ENCODE data around the gene TSSK2. TPM values are rescaled to one million over a fixed set of nuclear protein-coding genes. Genes with fewer than 3 reads are reported as not detected.
"Not testable (repeated sequence)": the region's sequence is repeated elsewhere in the genome, so short reads cannot be mapped to it uniquely, and the experiment has no call there.

Gene TSSK2
- total RNA-seq, result 0.21 TPM

- H3K27me3 ChIP-seq (ENCODE audit: insufficient read depth, low read length), result no peaks in the 10 kb centered on the region
- no peaks in the 10 kb centered on the region for H3K4me1 ChIP-seq (ENCODE audit: insufficient read depth, low read length)
- H3K4me3 ChIP-seq (ENCODE audit: low read length), result no peak within 1 kb of the TSS
- no peaks in the 10 kb centered on the region for H3K9me3 ChIP-seq (ENCODE audit: low read depth, low read length)
Observed at GRCh38 chr22:19130959-19131684, at the start of gene TSSK2. Gene TSSK2 (plus strand): TSS chr22:19131308. CDS start chr22:19131400, 92 bp downstream.

GRCh38 chr22:19081351-19081750 is 49.8 kb upstream of the TSSK2 start:
- H3K9me3 ChIP-seq (ENCODE audit: low read depth, low read length), result no peaks in the 10 kb centered on the region
- peaks cover 15% of the 10 kb centered on the region for H3K4me1 ChIP-seq (ENCODE audit: insufficient read depth, low read length)
- H3K4me3 ChIP-seq (ENCODE audit: low read length), result no peak overlapping the region
- no peaks in the 10 kb centered on the region for H3K27me3 ChIP-seq (ENCODE audit: insufficient read depth, low read length)

- H3K4me1 ChIP-seq (ENCODE audit: insufficient read depth, low read length), result peaks cover 23% of the 10 kb centered on the region
- no peaks in the 10 kb centered on the region for H3K9me3 ChIP-seq (ENCODE audit: low read depth, low read length)
- H3K27me3 ChIP-seq (ENCODE audit: insufficient read depth, low read length), result no peaks in the 10 kb centered on the region
- no peak overlapping the region for H3K4me3 ChIP-seq (ENCODE audit: low read length)
Observed at GRCh38 chr22:19082101-19082500, 49.0 kb upstream of the TSSK2 start.

DNA sequence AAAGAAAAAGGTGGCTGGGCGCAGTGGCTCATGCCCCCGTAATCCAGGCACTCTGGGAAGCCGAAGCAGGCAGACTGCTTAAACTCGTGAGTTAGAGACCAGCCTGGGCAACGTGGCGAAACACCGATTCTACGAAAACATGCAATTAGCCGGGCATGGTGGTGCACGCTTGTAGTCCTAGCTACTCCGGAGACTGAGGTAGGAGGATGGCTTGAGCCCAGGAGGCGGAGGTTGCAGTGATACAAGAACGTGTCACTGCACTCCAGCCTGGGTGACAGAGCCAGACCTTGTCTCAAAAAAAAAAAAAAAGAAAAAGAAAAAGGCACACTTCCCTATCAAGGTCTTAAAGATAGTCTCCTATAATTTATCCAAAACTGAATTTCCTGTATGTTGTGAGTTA is 48.3 kb upstream of the TSSK2 start:
- Histone ChIP-seq H3K27me3 (ENCODE audit: insufficient read depth, low read length) (no peaks in the 10 kb centered on the region), H3K4me3 (ENCODE audit: low read length) (no peak overlapping the region), H3K4me1 (ENCODE audit: insufficient read depth, low read length) (peaks cover 30% of the 10 kb centered on the region), H3K9me3 (ENCODE audit: low read depth, low read length) (no peaks in the 10 kb centered on the region)

- H3K4me3 ChIP-seq (ENCODE audit: low read length); H3K9me3 ChIP-seq (ENCODE audit: low read depth, low read length); H3K27me3 ChIP-seq (ENCODE audit: insufficient read depth, low read length): not testable (repeated sequence)
- H3K4me1 ChIP-seq (ENCODE audit: insufficient read depth, low read length), result peaks cover 42% of the 10 kb centered on the region
Observed at GRCh38 chr22:19084126-19084525, 47.0 kb upstream of the TSSK2 start.

DNA sequence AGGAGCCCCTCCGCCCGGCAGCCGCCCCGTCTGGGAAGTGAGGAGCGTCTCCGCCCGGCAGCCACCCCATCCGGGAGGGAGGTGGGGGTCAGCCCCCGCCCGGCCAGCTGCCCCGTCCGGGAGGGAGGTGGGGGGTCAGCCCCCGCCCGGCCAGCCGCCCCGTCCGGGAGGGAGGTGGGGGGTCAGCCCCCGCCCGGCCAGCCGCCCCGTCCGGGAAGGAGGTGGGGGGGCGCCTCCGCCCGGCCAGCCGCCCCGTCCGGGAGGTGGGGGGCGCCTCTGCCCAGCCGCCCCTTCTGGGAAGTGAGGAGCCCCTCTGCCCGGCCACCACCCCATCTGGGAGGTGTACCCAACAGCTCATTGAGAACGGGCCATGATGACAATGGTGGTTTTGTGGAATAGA is 46.5 kb upstream of the TSSK2 start:
- peaks cover 42% of the 10 kb centered on the region for H3K4me1 ChIP-seq (ENCODE audit: insufficient read depth, low read length)
- H3K4me3 ChIP-seq (ENCODE audit: low read length); H3K9me3 ChIP-seq (ENCODE audit: low read depth, low read length); H3K27me3 ChIP-seq (ENCODE audit: insufficient read depth, low read length): not testable (repeated sequence)

DNA sequence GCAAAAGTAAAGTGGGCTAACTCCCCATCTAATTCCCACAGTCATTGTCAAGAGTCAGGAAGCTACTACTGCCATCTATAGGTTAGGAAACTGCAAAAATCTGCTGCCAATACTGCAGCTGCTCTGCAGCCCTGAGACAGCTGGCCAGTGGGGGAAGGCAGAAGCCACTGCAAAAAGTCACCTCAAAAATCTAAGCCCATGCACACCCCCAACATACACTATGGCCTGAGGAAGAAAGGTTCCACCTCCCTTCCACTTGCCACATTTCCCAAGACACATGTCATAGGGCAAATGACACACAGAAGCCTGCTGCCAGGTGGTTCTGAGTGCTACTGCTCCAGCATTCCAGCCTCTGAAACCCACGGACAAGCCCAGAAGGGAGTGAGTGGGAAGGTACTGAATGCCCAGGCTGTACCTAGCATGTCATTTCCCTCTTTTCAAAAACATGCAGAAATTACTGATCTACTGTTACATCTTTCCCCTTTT is 45.8 kb upstream of the TSSK2 start:
- Histone ChIP-seq H3K4me3 (ENCODE audit: low read length) (no peak overlapping the region), H3K9me3 (ENCODE audit: low read depth, low read length) (no peaks in the 10 kb centered on the region), H3K4me1 (ENCODE audit: insufficient read depth, low read length) (peaks cover 42% of the 10 kb centered on the region), H3K27me3 (ENCODE audit: insufficient read depth, low read length) (no peaks in the 10 kb centered on the region)

GRCh38 chr22:19086417-19086816 is 44.7 kb upstream of the TSSK2 start:
- H3K4me1 ChIP-seq (ENCODE audit: insufficient read depth, low read length), result peaks cover 42% of the 10 kb centered on the region
- no peaks in the 10 kb centered on the region for H3K9me3 ChIP-seq (ENCODE audit: low read depth, low read length)
- no peaks in the 10 kb centered on the region for H3K27me3 ChIP-seq (ENCODE audit: insufficient read depth, low read length)
- no peak overlapping the region for H3K4me3 ChIP-seq (ENCODE audit: low read length)

DNA sequence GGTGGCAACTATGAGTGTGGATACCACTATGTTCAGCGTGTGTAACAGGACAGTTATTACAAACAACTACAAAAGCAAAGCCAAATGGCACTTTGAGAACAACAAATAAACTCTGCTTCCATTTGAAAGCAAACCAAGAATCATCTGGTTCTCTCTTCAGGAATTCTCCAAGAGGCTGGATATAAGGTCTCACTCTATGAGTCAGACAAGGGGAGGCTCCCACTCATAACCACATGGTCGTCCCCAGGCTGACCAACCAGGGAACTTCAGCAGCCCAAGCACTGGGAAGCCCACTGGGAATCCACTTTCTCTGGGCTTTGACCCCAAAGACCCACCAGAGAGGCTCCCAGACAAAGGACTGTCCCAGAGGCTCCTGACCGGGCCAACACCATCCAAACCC is 44.2 kb upstream of the TSSK2 start:
- Histone ChIP-seq H3K4me1 (ENCODE audit: insufficient read depth, low read length) (peaks cover 43% of the 10 kb centered on the region), H3K4me3 (ENCODE audit: low read length) (no peak overlapping the region), H3K27me3 (ENCODE audit: insufficient read depth, low read length) (no peaks in the 10 kb centered on the region), H3K9me3 (ENCODE audit: low read depth, low read length) (no peaks in the 10 kb centered on the region)

- Histone ChIP-seq H3K27me3 (ENCODE audit: insufficient read depth, low read length) (no peaks in the 10 kb centered on the region), H3K4me1 (ENCODE audit: insufficient read depth, low read length) (peaks cover 55% of the 10 kb centered on the region), H3K4me3 (ENCODE audit: low read length) (no peak overlapping the region), H3K9me3 (ENCODE audit: low read depth, low read length) (no peaks in the 10 kb centered on the region)
Observed at GRCh38 chr22:19088866-19089595, 42.1 kb upstream of the TSSK2 start.

DNA sequence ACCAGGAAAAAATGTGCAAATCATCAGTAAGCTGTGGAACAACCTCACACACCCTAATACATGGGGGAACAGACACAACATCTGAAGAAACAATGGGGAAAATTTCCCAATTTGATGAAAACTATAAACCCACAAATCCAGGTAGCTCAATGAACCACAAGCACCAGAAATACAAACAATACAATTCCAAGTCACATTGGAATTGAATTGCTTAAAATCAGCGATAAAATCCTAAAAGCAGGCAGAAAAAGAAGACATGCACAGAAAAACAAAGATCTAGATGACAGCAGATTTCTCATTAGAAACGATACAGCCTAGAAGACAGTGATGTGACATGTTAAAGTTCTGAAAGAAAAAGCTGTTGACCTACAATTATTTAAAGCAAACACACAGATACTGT is 40.9 kb upstream of the TSSK2 start:
- H3K27me3 ChIP-seq (ENCODE audit: insufficient read depth, low read length), result no peaks in the 10 kb centered on the region
- H3K9me3 ChIP-seq (ENCODE audit: low read depth, low read length), result no peaks in the 10 kb centered on the region
- peaks cover 51% of the 10 kb centered on the region for H3K4me1 ChIP-seq (ENCODE audit: insufficient read depth, low read length)
- H3K4me3 ChIP-seq (ENCODE audit: low read length), result no peak overlapping the region

DNA sequence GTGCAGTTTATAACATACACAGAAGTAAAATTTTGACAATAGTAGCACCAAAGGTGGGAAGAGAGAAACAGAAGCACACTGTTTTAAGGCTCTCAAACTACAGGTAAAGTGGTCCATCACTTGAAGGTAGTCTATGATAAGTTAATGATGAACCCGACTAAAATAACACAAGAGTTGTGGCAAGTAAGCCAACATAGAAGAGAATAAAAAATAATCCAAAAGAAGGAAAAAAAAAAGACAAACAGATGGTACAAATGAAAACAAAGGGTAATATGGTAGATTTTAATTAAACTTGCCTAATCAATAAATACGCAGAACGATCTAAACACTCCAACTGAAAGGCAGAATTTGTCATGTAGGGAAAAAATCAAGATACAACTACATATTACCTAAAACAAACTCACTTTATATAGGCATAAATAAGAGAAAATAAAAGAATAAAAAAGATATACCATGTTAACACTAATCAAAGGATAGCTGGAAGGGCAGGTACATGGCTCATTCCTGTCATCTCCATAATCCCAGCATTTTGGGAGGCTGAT is 40.5 kb upstream of the TSSK2 start:
- Histone ChIP-seq H3K27me3 (ENCODE audit: insufficient read depth, low read length) (no peaks in the 10 kb centered on the region), H3K4me3 (ENCODE audit: low read length) (no peak overlapping the region), H3K4me1 (ENCODE audit: insufficient read depth, low read length) (peaks cover 47% of the 10 kb centered on the region), H3K9me3 (ENCODE audit: low read depth, low read length) (no peaks in the 10 kb centered on the region)

- no peaks in the 10 kb centered on the region for H3K9me3 ChIP-seq (ENCODE audit: low read depth, low read length)
- peaks cover 30% of the 10 kb centered on the region for H3K4me1 ChIP-seq (ENCODE audit: insufficient read depth, low read length)
- H3K4me3 ChIP-seq (ENCODE audit: low read length), result no peak overlapping the region
- no peaks in the 10 kb centered on the region for H3K27me3 ChIP-seq (ENCODE audit: insufficient read depth, low read length)
Observed at GRCh38 chr22:19092725-19093124, 38.4 kb upstream of the TSSK2 start.

- no peaks in the 10 kb centered on the region for H3K27me3 ChIP-seq (ENCODE audit: insufficient read depth, low read length)
- no peak overlapping the region for H3K4me3 ChIP-seq (ENCODE audit: low read length)
- no peaks in the 10 kb centered on the region for H3K9me3 ChIP-seq (ENCODE audit: low read depth, low read length)
- H3K4me1 ChIP-seq (ENCODE audit: insufficient read depth, low read length), result peaks cover 34% of the 10 kb centered on the region
Observed at GRCh38 chr22:19094393-19094997, 36.6 kb upstream of the TSSK2 start.

DNA sequence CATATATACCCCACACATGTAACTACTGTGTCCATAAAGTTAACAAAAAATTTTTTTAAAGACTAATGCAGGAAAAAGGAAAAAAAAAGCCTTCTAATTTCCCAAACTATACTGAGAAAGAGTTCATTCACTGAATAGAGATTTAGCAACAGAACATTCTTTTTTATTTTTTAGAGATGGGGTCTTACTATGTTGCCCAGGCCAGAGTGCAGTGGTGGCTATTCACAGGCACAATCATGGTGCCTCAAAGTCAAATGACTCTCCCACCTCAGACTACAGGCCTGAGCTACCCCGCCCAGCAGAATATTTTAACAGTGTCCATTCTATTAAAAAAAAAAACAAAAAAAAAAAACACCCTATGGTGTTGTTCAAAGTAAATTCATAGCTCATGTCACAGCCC is 34.6 kb upstream of the TSSK2 start:
- Histone ChIP-seq H3K4me1 (ENCODE audit: insufficient read depth, low read length) (peaks cover 34% of the 10 kb centered on the region), H3K4me3 (ENCODE audit: low read length) (no peak overlapping the region), H3K9me3 (ENCODE audit: low read depth, low read length) (no peaks in the 10 kb centered on the region), H3K27me3 (ENCODE audit: insufficient read depth, low read length) (no peaks in the 10 kb centered on the region)
